KBM-7 (cell line): ENCODE measurements around the gene CSNK1G1.
"Not testable (repeated sequence)": the region's sequence is repeated elsewhere in the genome, so short reads cannot be mapped to it uniquely, and the experiment has no call there.

Source experiments
- DNase-seq: peaks from one replicate; pipeline ENCODE4 v3.0.0-alpha.2; 2015
- in situ Hi-C: fragments of 300-500 bp; cut with MboI; formaldehyde crosslinking; loops from 2 replicates; pipeline ENCODE4 v1.14.3; 2020; ENCODE audit warnings: low sequenced_read_pairs, low pct_unique_long_range_greater_than_20kb, mixed read lengths

CSNK1G1 gene

DNA sequence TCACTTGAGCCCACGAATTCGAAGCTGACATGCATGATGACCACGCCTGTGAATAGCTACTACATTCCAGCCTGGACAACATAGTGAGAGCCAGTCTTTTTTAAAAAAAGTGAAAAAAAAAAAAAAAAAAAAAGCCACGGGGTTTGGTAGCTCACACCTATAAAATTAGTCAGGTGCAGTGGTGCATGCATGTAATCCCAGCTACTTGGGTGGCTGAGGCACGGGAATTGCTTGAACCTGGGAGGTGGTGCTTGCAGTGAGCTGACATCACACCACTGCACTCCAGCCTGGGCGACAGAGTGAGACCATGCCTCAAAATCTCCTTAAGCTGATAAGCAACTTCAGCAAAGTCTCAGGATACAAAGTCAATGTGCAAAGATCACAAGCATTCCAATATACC, 44.4 kb downstream of the CSNK1G1 start:
- in situ Hi-C loops: no loop called here
- DNase-seq: no peak

DNA sequence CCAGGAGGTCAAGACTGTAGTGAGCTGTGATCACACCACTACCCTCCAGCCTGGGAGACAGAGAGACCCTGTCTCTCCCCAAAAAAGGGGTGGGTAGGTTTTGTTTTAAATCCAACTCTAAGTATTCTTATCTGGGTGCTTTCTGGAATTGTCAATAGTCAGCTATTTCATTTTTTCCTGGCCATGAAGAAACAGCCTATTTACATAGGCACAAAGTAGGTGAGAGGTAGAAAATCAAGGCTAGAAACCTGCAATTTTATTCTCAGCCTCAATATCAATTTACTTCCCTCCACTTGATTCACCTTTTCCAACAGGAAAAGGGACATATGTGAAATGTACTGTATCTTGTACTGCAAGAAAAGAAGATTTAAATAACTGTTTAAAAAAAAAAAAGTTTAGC, 45.9 kb downstream of the CSNK1G1 start:
- in situ Hi-C loops: no loop called here
- DNase-seq: no peak

DNA sequence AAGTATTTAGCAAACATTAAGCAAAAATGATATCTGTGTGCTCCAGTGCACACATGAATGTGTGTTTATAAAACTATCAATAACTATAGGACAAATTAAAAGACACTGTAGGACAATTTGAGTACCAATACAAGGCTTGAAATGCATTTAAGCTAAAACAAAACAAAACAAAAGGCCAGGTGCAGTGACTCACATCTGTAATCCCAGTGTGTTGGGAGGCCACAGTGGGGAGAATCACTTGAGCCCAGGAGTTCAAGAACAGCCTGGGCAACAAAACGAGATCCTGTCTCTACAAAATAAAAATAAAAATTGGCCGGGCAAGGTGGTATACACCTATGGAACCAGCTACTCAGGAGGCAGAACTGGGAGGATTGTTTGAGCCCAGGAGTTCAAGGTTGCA, 50.7 kb downstream of the CSNK1G1 start:
- DNase-seq: no peak
- in situ Hi-C loops: no loop called here

DNA sequence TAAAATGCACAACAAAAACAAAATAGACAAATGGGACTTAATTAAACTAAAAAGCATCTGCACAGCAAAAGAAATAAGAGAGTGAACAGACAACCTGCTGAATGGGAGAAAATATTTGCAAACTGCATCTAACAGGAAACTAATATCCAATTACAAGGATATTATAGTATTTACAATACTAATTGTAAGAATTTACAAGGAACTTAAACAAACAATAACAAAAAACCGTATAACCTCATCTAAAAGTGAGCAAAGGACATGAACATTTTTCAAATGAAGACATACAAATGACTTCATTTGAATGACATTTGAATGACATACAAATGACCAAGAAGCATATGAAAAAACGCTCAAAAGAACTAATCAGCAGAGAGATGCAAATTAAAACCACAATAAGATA, 66.4 kb downstream of the CSNK1G1 start:
- DNase-seq: no peak
- in situ Hi-C loops: no loop called here

DNA sequence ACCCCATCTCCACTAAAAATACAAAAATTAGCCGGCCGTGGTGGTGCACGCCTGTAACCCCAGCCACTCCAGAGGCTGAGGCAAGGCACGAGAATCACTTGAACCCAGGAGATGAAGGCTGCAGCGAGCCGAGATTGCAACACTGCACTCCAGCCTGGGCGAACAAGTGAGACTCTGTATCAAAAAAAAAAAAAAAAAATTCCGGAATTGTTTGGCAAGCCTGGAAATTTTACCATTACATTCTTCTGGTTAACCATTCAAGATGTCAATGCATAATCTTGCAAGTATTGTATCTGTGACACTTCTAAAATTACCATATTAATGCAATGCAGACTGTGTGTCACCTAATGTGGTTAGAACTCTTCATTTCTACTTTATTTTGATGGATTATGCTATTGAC, 67.0 kb downstream of the CSNK1G1 start:
- in situ Hi-C loops: no loop called here
- DNase-seq: no peak

DNA sequence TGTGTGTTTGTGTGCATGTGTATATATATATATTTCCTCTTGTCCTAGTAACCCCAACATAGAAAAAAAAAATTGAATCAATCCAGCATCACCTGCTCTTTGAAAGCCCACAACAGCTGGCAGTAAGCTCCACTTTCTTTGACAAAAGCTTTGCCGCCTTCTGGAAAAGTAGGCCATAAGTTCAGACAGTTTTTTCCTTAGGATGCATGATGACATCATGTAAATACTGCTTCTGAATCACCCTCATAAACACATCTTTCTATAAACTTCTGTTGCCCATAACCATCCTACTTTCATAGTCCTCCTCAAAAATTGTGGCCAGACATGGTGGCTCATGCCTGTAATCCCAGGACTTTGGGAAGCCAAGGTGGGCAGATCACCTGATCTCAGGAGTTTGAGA, 67.4 kb downstream of the CSNK1G1 start:
- DNase-seq: no peak
- in situ Hi-C loops: no loop called here

DNA sequence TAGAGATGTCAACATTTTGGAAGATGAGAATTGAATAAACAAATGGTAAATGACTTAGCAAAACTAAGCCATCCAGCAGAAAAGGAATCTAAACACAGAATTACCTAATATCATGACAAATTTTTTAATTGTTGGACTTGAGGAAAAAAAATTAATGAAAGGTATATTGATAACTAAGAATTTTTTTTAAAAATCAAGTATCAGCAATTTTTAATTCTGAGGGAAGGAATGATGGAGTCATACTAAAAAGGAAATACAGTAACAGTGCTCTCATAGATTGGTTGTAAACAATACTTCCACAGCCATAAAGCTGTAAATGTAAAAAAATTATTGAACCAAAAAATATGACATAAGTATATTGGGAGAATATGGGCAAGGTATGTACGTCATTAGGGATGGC, 68.0 kb downstream of the CSNK1G1 start:
- in situ Hi-C loops: no loop called here

DNA sequence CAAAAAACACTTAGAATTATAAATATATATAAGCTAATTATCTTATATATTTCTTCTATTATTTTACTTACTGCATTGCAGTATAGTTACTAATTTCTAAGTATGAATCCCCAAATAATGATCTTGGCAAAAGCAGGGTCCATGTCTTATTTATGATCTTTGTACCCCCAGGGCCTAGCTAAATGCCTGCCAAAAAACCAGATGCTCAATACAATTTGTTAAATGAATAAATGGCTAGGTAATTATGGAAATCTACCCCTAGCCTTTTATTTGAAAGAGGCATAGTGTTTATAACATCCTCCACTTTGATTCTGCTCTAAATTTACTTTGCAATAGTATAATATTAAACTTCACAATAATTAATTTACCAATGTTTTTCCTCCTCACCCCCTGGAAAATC, 69.5 kb downstream of the CSNK1G1 start:
- in situ Hi-C loops: no loop called here
- DNase-seq: no peak

More for the DNA sequence above, 68.0 kb downstream of the CSNK1G1 start:
- no peak for DNase-seq

DNA sequence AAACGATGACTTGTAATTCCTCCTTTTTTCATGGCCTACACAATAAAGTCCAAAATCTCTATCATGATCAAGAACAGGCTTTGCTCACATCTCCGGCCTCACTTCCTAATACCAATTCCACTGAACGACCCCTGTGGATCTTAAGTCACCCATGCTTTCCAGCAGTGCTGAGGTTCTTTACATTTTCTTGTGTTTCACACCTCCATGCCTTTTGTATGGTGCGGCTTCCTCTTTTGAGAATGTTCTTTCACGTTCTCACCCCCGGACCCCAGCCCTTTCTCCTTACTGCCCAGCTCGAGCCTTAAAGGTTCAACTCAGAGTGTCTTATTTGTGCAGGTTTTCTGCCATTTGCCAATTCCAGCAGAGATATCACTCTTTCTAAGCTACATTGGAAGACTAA, 70.1 kb downstream of the CSNK1G1 start:
- in situ Hi-C loops: no loop called here
- DNase-seq: peak; percentile 28

DNA sequence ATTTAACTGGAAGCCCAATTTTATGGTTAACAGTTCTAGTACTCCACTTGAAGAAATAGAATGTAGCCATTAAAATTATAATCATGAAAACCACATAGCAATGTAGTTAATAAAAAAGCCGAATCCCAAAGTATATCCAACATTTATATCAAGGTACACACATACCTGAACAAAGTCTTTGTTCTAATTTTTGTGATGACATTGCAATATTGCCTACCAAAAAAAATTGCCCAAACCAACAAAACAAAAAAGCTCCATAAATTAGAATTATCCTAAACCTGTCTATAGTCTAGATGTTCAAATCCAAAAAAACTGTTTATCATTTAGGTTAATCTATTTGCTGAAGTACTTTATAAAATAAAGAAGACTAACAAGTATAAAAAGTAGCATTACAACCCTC, 70.8 kb downstream of the CSNK1G1 start:
- no peak for DNase-seq
- in situ Hi-C loops: no loop called here

DNA sequence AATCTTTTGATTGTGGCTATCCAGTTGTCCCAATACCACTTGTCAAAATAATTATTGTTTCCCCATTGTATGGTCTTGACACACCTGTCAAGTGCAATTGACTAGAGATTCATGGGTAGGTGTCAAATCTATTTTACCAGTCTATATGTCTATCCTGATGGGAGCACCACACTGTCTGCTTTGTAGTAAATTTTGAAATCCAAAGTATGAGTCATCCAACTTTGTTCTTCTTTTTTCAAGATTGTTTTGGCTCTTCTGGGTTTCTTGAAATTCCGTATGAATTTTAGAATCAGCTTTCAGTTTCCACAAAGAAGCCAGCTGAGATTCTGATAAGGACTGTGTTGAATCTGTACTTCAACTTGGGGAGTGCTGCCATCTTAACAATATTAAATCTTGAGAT, 71.9 kb downstream of the CSNK1G1 start:
- in situ Hi-C loops: no loop called here
- DNase-seq: peak; percentile 75

DNA sequence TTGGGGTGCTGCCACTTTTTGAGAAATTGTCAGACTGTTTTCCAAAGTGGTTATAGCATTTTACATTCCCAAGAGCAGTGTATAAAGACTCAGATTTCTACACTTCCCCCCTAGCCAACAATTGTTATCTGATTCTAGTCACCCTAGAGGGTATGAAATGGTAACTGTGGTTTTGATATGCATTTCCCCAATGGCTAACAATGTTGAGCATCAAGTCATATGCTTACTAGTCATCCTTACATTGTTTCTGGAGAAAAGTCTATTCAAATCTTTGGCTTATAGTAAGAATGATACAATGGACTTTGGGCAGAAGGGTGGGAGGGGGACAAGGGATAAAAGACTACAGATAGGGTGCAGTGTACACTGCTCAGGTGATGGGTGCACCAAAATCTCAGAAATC, 73.3 kb downstream of the CSNK1G1 start:
- no peak for DNase-seq
- in situ Hi-C loops: no loop called here

DNA sequence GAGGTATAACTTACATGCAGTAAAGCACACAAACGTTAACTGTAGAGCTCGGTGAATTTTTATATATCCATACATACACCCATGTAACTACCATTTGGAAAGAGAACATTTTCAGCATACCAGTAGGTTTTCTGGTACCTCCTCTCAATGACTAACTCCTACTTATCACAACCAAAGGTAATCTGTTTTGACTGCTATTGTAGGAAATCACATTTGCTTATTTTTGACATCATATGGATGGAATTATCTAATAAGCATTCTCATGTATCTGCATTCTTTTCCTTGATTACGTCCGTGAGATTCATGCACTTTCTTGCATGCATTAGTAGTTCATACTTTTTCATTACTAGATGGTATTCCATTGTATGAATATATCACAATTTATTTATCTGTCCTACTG, 76.8 kb downstream of the CSNK1G1 start:
- in situ Hi-C loops: no loop called here

DNA sequence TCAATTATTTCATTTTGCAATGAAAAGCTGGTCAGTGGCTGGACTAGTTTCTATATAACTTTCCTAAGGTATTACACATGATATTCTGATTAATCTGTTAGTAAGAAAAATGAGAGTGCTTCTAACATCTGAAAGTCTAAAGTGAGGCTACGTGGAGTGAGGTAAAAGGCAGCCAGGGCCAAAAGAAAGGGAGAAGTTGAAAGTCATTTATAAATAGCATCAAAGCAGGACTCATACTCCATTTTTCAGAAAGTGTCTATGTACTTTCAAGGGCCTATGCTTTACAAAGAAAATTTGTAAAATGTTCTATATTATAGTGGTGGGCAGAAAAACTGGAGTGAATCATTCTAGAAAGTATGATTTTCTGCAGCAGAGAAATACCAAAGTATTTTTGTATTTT, 80.0 kb downstream of the CSNK1G1 start:
- no peak for DNase-seq
- in situ Hi-C loops: no loop called here

More for the DNA sequence above, 76.8 kb downstream of the CSNK1G1 start:
- DNase-seq: no peak

DNA sequence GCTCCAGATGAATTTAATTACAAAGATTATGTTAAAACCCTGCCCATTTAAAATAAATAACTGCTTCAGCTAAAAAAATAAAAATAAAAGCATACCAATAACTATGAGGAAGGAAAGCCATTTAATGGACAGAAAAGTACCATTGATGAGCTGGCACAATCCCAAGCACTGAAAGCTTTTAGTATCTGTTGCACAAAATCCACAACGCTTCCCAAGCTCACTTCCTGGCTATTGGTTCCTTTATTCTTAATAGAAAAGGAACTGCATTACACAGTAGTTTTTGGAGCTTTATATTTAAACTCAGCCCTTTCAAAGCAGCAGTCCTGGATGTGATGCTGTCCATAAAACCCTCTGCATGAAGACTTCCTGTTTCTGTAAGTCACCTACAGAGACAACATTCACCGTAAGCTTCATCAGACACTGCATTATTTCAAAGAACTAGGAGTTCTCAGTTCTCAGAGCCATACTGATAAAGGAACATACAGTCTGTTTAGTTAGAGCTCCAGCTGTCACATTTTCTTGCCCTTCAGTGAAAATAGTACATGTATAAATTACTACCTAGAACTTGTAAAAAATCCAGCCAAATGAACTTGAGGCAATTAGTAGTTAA, 81.5 kb downstream of the CSNK1G1 start:
- in situ Hi-C loops: no loop called here
- peak; percentile 72 for DNase-seq

DNA sequence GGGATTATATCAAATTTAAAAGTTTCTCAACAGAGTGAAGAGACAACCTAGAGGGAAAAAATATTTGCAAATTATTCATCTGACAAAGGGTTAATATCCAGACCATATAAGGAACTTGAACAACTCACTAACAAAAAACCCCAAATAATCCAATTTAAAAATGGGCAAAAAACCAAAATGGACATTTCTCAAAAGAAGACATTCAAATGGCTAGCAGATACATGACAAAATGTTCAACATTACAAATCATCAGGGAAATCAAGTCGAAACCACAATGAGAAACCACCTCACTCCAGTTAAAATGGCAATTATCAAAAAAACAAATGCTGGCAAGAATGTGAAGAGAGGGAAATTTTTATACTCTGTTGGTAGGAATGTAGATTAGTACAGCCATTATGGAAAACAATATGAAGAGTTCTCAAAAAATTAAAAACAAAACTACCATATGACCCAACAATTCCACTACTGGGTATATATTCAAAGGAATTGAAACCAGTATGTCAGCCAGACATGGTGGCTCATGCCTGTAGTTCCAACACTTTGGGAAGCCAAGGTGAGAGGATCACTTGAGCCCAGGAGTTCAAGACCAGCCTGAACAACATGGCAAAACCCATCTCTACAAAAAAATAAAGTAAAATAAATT, 88.5 kb downstream of the CSNK1G1 start:
- no peak for DNase-seq
- in situ Hi-C loops: no loop called here

DNA sequence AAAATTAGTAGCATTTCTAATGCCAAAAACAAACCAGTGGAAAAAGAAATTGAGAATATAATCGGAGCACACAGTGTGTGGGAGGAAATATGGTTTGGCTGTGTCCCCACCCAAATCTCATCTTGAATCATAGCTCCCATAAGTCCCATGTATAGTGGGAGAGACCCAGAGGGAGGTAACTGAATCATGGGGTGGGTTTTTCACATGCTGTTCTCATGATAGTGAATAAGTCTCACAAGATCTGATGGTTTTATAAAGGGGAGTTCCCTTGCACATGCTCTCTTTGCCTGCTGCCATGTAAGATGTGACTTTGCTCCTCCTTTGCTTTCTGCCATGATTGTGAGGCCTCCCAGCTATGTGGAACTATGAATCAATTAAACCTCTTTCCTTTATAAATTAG, 90.8 kb downstream of the CSNK1G1 start:
- in situ Hi-C loops, DNase-seq: not testable (repeated sequence)

DNA sequence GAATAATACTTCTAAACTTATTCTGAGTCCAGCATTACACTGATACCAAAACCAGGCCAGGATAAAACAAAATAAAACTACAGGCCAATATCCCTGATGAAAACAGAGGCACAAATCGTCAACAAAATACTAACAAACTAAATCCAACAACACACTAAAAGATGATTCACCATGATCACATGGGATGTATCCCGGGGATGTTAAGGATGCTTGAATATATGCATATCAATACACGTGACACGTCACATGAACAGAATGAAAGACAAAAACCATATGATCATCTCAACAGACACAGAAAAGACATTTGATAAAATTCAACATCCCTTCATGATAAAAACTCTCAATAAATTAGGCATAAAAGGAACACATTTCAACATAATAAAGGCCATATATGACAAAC, 91.5 kb downstream of the CSNK1G1 start:
- in situ Hi-C loops: no loop called here
- no peak for DNase-seq

DNA sequence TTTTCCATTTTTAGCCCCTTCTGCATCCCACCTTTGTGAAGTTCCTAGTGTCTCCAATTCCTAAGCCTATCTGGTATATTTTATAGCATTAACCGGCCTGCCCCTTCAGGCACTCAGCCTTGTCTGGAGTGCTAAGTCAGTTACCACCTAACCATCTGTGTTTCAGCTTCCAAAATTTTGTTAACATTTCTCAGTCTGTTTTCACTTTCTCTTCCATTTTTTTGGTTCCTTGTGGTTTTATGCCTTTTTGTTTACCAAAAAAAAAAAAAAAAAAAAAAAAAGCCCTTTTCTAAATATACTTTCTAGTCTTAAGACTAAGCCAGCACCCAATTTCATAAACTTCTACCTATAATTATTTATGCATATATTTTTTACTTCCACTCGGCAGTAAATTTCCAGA, 92.4 kb downstream of the CSNK1G1 start:
- DNase-seq: no peak
- in situ Hi-C loops: no loop called here

DNA sequence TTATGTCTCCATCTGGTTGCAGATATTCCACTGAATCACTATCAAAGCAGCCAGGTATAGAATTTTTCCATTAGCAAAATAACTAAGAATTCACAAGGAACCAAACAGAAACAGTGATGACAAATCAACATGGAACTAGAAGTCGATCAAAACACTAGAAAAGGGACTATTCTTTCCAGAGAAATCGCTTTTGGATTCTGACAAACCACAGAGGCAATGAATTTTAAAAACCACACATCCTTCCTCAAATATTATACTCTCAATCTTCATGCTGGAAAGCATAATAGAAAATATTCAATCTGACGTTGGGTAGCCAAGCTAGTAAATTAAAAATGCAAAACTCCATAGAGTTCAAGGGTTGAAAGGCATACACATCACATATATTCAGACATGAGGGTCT, 99.9 kb downstream of the CSNK1G1 start:
- DNase-seq: peak; percentile 47
- in situ Hi-C loops: no loop called here

DNA sequence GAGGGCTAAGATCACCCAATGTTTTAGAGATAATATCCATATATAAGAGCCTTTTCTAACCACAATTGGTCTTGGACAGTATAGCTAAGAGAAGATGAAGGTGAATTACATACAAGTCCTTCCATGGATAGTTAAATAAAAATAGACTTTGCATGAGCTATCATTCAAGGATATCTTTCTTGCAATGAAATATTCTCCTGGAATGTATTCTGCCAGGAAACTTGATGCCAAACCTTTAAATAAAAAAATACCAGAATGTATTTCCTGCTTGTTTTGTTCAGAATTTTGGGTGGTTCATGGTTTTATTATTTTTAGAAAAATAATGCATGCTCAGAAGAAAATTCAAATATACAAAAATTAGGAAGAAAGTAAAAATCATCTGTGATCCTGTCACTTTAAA, 104.3 kb downstream of the CSNK1G1 start:
- no peak for DNase-seq
- in situ Hi-C loops: no loop called here
